Esophagus (tissue), 2 donors: ENCODE measurements around the gene GPS2. TPM values are rescaled to one million over a fixed set of nuclear protein-coding genes. Genes with fewer than 3 reads are reported as not detected.

Experiments
- H3K27ac ChIP-seq, 2 donors: one replicate each; pipeline ENCODE4 v1.5.1; 2013; ENCODE audit warnings: low read depth in 2 of 2, mild to moderate bottlenecking in 2 of 2, inconsistent platforms in 1 of 2, low read length in 1 of 2, moderate library complexity in 1 of 2
- H3K27me3 ChIP-seq, 2 donors: one replicate each; pipeline ENCODE4 v1.6.1; 2013; ENCODE audit warnings: low read length in 2 of 2, control low read depth in 1 of 2, mild to moderate bottlenecking in 1 of 2; ENCODE audit not compliant: insufficient read depth in 2 of 2, control insufficient read depth in 1 of 2
- H3K36me3 ChIP-seq, 2 donors: one replicate each; pipeline ENCODE4 v1.6.1; 2013; ENCODE audit warnings: low read length in 1 of 2; ENCODE audit not compliant: control insufficient read depth in 2 of 2, insufficient read depth in 2 of 2
- H3K4me1 ChIP-seq, 2 donors: one replicate each; pipeline ENCODE4 v1.6.1; 2013; ENCODE audit warnings: low read length in 1 of 2; ENCODE audit not compliant: control insufficient read depth in 2 of 2, insufficient read depth in 2 of 2
- H3K4me3 ChIP-seq, 2 donors: one replicate each; pipeline ENCODE4 v1.5.1; 2013; ENCODE audit warnings: low read length in 2 of 2, mild to moderate bottlenecking in 2 of 2, low read depth in 1 of 2, moderate library complexity in 1 of 2
- H3K9me3 ChIP-seq, 2 donors: one replicate each; pipeline ENCODE4 v1.6.1; 2013; ENCODE audit warnings: mild to moderate bottlenecking in 2 of 2, low read depth in 1 of 2, low read length in 1 of 2, moderate library complexity in 1 of 2; ENCODE audit not compliant: control insufficient read depth in 2 of 2, insufficient read depth in 1 of 2
- WGBS, 2 donors: extraction: QIAGEN DNeasy Blood & Tissue Kit; methylation state at CpG; one replicate each; pipeline ENCODE4 v1.1.7; 2013; 5-methylcytosine and 5-hydroxymethylcytosine counted together
- polyA plus RNA-seq, 2 donors: library from polyadenylated mRNA; stranded (reverse); fragments of 200-250 nt; gene quantifications; one replicate each; pipeline ENCODE4 v1.2.3, GENCODE V29; 2013
- donor health status: healthy with polysubstance abuse.
- donor health status: Bipolar disorder and iron deficiency.

GPS2 gene
- polyA plus RNA-seq, 2 donors: 54.5 to 56.5 TPM

DNA sequence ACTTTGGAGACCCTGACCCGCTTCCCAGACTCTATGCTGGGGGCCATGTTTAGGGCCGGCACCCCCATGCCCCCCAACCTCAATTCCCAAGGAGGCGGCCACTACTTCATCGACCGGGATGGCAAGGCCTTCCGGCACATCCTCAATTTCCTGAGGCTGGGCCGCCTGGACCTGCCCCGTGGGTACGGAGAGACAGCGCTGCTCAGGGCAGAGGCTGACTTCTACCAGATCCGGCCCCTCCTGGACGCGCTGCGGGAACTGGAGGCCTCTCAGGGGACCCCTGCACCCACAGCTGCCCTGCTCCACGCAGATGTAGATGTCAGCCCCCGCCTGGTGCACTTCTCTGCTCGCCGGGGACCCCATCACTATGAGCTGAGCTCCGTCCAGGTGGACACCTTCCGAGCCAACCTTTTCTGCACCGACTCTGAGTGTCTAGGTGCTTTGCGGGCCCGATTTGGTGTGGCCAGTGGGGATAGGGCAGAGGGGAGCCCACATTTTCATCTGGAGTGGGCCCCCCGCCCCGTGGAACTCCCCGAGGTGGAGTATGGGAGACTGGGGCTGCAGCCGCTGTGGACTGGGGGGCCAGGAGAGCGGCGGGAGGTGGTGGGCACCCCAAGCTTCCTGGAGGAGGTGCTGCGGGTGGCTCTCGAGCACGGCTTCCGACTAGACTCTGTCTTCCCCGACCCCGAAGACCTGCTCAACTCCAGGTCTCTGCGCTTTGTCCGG is 37.9 kb upstream of the GPS2 start:
- peaks cover 0 to 4% of the 10 kb centered on the region in 2 donors for H3K36me3 ChIP-seq
- peak overlapping the region; percentile 93 to 99 for H3K27ac ChIP-seq
- 89 to 91% methylated on average over 37 of the region's 37 CpGs for WGBS, 2 donors
- H3K4me3 ChIP-seq: peak overlapping the region; percentile 79
- no peaks in the 10 kb centered on the region for H3K27me3 ChIP-seq
- H3K4me1 ChIP-seq: peaks cover 11 to 26% of the 10 kb centered on the region in 2 donors
- no peaks in the 10 kb centered on the region for H3K9me3 ChIP-seq

DNA sequence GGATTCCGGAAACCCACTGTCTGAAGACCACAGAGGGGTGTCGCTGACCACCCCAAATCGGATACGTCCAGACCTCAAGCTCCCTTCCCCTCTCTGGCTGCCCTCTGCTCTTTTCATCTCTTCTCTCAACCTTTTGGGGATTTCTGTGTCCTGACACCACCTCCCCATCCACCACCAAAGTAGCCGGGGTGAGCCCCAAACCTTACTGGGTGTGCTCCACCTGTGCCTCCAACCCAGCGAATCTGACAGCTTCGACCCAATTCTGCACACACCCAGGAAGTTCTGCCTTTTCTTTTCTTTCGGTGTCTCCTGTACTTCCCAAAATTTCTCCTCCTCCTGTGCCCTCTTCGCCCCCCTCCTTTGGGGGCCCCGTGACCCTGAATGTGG is 37.3 kb upstream of the GPS2 start:
- peak overlapping the region; percentile 93 to 99 for H3K27ac ChIP-seq
- H3K27me3 ChIP-seq: no peaks in the 10 kb centered on the region
- peak overlapping the region; percentile 79 for H3K4me3 ChIP-seq
- 26% methylated on average over 10 of the region's 10 CpGs for WGBS, 2 donors
- H3K4me1 ChIP-seq: peaks cover 11 to 26% of the 10 kb centered on the region in 2 donors
- H3K36me3 ChIP-seq: peaks cover 0 to 6% of the 10 kb centered on the region in 2 donors
- no peaks in the 10 kb centered on the region for H3K9me3 ChIP-seq

DNA sequence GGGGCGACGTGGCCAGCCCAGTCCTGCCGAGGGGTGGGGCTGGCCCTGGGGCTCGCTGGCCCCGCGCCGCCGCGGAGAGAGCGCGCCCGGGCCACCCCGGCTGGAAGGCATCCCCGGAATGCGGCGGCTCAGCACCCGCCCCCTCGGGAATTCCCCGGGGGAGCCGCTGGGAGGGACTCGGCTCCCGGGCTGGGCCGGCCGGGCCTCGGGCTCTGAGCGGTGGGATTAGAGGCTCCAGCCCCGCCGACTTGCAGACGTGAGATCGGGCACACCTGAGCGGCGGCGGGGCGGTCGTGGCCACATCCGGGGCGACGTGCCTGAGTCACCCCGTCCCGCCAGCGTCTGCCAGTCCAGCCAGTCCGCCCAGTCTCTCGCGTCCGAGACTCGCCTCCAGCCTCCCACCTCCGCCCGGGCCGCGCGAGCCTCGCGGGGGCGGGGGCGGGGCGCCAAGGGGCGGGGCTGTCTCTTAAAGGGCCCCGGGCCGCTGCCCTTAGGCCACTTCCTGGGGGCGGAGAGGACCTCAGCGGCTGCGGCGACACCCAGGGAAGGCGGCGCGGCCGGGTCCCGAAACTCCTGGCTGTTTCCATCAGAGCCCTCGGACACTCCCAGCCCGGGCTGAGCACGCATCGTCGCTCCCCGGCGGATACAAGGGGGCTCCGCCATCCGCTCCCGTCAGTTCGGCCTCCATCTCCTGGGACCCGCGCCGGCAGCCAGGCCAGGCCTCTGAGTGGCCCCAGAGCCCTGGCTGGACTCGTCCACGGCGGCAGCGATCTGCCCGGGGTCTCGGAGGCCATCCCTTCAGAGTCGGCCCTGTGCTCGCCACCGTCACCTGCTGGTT is 36.7 kb upstream of the GPS2 start, which contains the start of gene KCTD11:
Gene KCTD11, plus strand, starts transcription at position 498 of the 838 bp plus-strand sequence.
- H3K4me3 ChIP-seq: peak within 1 kb of the TSS; percentile 79
- no peaks in the 10 kb centered on the region for H3K9me3 ChIP-seq
- H3K4me1 ChIP-seq: peaks cover 11 to 26% of the 10 kb centered on the region in 2 donors
- H3K27me3 ChIP-seq: no peaks in the 10 kb centered on the region
- WGBS, 2 donors: 1% methylated on average over 74 to 91 of the region's 91 CpGs
- peaks cover 0 to 8% of the 10 kb centered on the region in 2 donors for H3K36me3 ChIP-seq
- H3K27ac ChIP-seq: peak within 1 kb of the TSS; percentile 93 to 99

DNA sequence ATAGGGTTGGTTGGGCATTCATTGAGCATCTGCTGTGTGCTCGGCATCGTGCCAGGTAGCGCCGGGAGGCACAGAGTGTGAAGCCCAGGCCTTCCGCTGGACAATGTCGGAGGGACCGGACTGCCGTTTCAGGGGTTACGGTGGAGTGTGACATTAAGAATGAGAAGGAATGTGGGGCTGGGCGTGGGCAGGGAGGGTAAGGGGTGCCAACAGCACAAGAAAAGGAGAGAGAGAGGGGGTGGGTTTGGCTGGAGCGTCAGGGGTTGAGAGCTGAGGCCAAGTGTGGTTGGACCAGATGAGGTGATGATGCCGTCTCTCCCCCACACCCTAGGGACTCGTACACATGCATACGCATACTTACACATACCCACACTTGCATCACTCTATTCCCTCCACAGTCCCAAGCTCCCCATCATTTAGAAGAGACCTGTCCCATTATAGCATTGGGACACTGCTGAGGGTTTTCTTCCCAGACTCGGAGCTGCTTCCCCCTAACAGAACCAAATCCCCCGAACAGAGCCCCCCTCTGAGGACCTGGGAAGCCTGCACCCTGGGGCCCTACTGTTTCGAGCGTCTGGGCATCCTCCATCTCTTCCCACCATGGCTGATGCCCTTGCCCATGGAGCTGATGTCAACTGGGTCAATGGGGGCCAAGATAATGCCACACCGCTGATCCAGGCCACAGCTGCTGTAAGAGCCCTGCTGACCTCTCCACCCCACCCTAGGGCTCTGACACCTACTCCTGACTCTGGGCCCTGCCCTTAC is 33.5 kb upstream of the GPS2 start:
- H3K36me3 ChIP-seq: peaks cover 0 to 5% of the 10 kb centered on the region in 2 donors
- no peaks in the 10 kb centered on the region for H3K27me3 ChIP-seq
- no peak overlapping the region for H3K27ac ChIP-seq
- WGBS, 2 donors: 65 to 72% methylated on average over 17 to 19 of the region's 19 CpGs
- no peaks in the 10 kb centered on the region for H3K9me3 ChIP-seq
- no peak overlapping the region for H3K4me3 ChIP-seq
- H3K4me1 ChIP-seq: peaks cover 10 to 11% of the 10 kb centered on the region in 2 donors

DNA sequence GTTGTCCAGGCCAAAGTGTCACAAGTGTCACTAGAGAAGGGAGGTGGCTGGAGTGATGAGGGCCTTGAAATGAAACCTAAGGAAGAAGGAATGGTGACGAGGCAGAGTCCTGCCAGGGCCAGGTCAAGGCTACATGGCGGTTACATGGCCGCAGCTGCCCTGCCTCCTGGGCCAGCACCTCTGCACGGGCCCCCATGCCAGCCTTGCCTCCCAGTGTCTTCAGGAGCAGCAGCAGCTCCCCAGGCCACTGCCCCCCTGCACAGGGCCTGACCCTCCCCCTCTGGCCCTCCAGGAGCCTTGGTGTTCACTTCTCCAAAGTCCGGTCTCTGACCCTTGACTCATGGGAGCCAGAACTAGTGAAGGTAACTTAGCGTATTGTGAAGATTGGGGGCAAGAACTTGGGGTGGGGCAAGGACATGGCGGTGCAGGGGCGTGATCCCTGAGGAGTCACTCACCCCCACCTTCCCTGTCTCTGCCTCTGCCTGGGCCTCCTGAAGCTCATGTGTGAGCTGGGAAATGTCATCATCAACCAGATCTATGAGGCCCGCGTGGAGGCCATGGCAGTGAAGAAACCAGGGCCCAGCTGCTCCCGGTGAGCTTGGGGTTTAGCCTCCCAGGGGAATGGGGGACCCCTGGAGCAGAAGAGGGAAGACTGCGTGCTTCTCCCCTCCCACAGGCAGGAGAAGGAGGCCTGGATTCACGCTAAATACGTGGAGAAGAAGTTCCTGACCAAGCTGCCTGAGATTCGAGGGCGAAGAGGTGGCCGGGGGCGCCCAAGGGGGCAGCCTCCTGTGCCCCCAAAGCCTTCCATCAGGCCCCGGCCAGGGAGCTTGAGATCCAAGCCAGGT is 32.7 kb upstream of the GPS2 start:
- Histone ChIP-seq H3K27ac (no peak overlapping the region), H3K9me3 (no peaks in the 10 kb centered on the region), H3K27me3 (no peaks in the 10 kb centered on the region), H3K4me1 (peaks cover 2 to 6% of the 10 kb centered on the region in 2 donors), H3K4me3 (no peak overlapping the region), H3K36me3 (peaks cover 0 to 5% of the 10 kb centered on the region in 2 donors)
- 69 to 70% methylated on average over 19 of the region's 19 CpGs for WGBS, 2 donors

DNA sequence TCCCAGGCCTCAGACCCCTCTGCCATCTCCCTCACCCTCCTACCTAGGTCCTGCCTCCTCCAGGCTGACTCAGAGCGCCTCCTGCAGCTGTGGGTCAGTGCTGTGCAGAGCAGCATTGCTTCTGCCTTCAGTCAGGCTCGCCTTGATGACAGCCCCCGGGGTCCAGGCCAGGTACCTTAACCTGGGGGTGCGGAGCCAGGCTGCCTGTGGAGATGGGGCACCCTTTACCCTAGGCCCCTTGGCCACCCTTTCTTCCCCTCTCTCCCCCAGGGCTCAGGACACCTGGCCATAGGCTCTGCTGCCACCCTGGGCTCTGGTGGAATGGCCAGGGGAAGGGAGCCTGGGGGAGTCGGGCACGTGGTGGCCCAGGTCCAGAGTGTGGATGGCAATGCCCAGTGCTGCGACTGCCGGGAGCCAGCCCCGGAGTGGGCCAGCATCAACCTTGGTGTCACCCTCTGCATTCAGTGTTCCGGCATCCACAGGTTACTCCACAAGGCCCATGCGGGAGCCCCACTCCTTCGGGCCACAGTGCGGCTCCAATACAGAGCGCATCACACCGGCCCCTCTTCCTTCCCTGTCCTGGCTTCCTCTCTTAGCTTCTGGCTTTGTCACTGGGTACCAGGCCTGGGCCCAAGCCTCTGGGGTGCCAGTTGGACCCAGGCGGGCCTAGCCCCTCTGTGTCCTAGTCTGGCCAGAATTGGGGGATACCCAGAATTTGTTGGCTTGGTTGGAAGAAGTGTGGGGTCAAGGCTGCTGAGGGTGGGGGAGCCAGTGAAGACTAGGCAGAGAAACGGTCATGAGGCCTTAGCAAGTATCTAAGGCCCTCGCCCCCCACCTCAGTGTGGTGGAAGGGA is 31.8 kb upstream of the GPS2 start:
- Histone ChIP-seq H3K27me3 (no peaks in the 10 kb centered on the region), H3K4me3 (no peak overlapping the region), H3K4me1 (peaks cover 0 to 5% of the 10 kb centered on the region in 2 donors), H3K27ac (no peak overlapping the region), H3K36me3 (peaks cover 0 to 5% of the 10 kb centered on the region in 2 donors), H3K9me3 (no peaks in the 10 kb centered on the region)
- WGBS, 2 donors: 68 to 79% methylated on average over 18 of the region's 18 CpGs

DNA sequence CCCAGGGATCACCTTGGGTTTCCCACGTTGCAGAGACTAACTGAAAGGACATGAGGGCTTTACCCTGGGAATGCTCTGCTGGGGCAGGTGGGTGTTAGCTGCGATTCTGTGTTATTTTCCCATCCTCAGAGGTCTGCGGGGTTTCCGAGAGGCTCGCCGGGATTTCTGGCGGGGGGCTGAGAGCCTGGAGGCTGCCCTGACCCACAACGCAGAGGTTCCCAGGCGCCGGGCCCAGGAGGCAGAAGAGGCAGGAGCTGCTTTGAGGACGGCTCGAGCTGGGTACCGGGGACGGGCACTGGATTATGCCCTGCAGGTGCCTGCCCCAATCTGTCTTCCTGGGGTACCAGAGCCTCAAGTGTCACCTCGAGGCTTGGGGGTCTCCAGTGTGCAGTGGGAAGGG is 28.1 kb upstream of the GPS2 start:
- 68% methylated on average over 15 of the region's 15 CpGs for WGBS, 2 donors
- Histone ChIP-seq H3K4me3 (no peak overlapping the region), H3K27me3 (no peaks in the 10 kb centered on the region), H3K4me1 (no peaks in the 10 kb centered on the region), H3K27ac (no peak overlapping the region), H3K9me3 (no peaks in the 10 kb centered on the region), H3K36me3 (peaks cover 0 to 5% of the 10 kb centered on the region in 2 donors)

DNA sequence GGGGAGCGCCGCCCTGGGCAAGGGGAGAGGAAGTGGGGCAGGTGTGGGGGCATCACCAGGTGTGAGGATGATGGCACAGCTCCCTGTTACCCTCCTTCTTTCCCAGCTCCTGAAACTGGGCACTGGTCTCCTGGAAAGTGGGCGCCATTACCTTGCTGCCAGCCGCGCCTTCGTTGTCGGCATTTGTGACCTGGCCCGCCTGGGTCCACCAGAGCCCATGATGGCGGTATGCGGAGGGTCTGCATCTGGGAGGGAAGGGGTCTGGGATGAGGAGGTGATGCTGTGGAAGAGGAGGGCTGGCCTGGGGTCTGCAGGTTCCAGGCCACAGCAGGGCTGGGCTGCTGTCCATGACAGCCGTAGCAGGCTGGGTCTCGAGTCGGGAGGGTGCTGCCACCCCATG is 26.7 kb upstream of the GPS2 start:
- no peaks in the 10 kb centered on the region for H3K4me1 ChIP-seq
- H3K27ac ChIP-seq: no peak overlapping the region
- H3K4me3 ChIP-seq: no peak overlapping the region
- 91 to 92% methylated on average over 13 of the region's 13 CpGs for WGBS, 2 donors
- H3K36me3 ChIP-seq: no peaks in the 10 kb centered on the region
- no peaks in the 10 kb centered on the region for H3K27me3 ChIP-seq
- no peaks in the 10 kb centered on the region for H3K9me3 ChIP-seq
